ENCODE data around the gene MAP3K9.

The MAP3K9 gene

DNA sequence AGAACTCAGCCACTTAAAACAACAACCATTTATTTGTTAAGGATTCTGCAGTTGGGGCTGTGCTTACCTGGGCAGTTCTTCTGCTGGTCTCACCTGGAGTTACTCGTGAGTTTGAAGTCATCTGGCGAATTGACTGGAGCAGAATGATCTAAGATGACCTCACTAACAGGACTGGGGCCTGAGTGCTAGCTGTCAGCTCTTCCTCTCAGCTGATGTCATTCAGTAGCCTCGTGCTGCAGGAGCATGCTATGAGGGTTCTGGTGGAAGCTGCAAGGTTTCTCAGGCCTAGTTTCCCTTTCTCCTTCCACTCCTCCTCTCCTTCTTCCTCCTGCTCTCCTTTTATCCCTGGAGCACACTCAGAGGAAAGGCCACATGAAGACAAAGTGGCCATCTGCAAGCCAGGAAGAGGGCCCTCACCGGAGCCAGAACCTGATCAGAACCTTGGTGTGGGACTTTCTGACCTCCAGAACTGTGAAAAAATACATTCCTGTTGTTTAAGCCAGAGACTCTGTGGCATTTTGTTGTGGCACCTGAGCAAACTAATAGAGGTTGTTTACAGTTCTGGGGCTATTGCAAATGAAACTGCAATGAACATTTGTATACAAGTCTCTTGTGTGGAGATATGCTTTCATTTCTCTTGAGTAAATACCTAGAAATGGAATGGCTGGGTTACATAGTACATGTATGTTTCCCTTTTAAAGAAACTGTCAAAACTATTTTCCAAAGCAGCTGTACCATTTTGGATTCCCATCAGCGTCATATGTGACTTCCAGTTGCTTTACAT lies 21.9 kb upstream of the MAP3K9 start:
- no peak for DNase-seq (ENCODE audit: insufficient read length, low spot score)
- no peak for FAIRE-seq
- TF ChIP-seq, protein P1, sequence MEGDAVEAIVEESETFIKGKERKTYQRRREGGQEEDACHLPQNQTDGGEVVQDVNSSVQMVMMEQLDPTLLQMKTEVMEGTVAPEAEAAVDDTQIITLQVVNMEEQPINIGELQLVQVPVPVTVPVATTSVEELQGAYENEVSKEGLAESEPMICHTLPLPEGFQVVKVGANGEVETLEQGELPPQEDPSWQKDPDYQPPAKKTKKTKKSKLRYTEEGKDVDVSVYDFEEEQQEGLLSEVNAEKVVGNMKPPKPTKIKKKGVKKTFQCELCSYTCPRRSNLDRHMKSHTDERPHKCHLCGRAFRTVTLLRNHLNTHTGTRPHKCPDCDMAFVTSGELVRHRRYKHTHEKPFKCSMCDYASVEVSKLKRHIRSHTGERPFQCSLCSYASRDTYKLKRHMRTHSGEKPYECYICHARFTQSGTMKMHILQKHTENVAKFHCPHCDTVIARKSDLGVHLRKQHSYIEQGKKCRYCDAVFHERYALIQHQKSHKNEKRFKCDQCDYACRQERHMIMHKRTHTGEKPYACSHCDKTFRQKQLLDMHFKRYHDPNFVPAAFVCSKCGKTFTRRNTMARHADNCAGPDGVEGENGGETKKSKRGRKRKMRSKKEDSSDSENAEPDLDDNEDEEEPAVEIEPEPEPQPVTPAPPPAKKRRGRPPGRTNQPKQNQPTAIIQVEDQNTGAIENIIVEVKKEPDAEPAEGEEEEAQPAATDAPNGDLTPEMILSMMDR (IDR thresholded peaks at IDR 0.05; ENCODE audit: insufficient read depth, missing control alignments), result no peak

DNA sequence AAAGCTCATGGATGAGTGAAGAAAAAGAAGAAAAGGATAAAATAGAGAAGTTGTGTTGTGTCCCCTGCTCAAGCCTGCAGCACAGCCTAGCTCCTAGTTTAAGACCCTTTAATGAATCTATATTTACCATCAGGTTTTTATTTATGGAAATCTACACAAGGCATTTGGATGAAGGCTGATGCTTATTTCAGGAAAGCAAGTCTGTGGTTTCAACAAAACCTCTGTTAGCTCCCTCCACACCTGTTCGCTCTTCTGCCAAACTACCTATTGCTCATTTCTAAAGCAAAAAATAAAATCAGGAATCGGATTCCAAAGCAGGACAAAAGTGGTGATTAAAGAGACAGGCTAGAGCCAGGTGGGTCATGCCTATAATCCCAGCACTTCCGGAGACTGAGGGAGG lies 18.9 kb upstream of the MAP3K9 start:
- TF ChIP-seq, protein P1 (IDR thresholded peaks at IDR 0.05; ENCODE audit: insufficient read depth, missing control alignments), result no peak
- DNase-seq (ENCODE audit: insufficient read length, low spot score), result no peak
- FAIRE-seq, result no peak

DNA sequence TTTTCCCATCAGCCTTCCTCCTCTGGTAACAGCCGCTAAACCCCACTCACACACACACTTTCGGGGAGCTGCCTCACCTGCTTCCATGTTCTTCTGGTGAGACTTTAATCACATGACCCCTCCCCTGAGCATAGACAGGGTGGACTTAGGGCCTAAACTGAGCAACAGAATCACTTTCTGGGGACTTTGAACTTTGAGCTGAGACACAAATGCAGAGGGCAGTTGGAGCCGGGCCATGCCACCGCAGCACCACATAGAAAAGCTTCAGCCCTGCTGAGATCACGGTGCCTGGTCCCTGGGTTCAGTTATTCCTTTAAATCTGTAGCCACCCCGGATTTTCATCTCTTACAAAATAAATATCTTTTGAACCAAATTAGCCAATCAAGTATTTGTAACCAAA lies 18.4 kb upstream of the MAP3K9 start:
- no peak for FAIRE-seq
- no peak for DNase-seq (ENCODE audit: insufficient read length, low spot score)
- TF ChIP-seq, protein P1 (IDR thresholded peaks at IDR 0.05; ENCODE audit: insufficient read depth, missing control alignments), result no peak

DNA sequence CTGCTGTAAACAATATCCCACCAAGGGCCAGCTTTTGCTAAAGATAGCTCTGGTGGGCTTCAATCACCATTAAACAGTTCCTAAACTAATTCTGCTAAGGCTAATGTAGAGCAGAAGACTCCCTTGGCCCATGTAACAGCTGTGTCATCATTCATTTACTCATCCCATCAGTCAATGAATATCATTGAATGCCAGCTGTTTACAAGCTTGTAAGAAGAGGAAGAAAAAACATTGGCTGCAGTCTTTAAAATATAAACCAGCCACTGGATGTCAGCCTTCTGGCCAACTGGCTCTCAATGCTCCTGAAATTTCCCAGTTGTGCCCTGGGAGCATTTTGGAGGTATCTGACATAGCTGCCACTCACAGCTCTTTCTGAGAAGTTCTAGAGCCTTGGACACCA lies 18.0 kb upstream of the MAP3K9 start:
- DNase-seq (ENCODE audit: insufficient read length, low spot score) (no peak), FAIRE-seq (no peak)
- TF ChIP-seq, protein P1 (IDR thresholded peaks at IDR 0.05; ENCODE audit: insufficient read depth, missing control alignments), result no peak

DNA sequence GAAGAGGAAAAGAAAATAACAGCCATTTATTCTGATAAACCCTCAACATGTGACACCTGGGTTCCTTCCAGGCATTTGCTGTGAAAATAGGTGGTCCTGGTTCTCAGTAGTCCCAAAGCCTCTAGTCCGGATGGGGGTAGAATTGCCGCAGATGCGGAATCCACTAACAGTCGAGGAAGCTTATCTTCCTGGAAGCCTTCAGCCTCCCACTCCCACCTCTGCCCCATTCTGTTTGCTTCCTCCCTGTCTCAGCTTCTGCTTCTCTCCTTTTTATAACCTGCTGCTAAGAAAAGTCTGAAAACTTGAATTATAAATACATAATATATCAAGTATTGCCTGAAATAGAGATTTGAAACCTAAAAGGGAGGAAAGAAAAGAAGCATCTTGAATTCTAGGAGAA lies 14.0 kb upstream of the MAP3K9 start:
- FAIRE-seq (no peak), DNase-seq (ENCODE audit: insufficient read length, low spot score) (no peak)
- TF ChIP-seq, protein P1 (IDR thresholded peaks at IDR 0.05; ENCODE audit: insufficient read depth, missing control alignments), result no peak

DNA sequence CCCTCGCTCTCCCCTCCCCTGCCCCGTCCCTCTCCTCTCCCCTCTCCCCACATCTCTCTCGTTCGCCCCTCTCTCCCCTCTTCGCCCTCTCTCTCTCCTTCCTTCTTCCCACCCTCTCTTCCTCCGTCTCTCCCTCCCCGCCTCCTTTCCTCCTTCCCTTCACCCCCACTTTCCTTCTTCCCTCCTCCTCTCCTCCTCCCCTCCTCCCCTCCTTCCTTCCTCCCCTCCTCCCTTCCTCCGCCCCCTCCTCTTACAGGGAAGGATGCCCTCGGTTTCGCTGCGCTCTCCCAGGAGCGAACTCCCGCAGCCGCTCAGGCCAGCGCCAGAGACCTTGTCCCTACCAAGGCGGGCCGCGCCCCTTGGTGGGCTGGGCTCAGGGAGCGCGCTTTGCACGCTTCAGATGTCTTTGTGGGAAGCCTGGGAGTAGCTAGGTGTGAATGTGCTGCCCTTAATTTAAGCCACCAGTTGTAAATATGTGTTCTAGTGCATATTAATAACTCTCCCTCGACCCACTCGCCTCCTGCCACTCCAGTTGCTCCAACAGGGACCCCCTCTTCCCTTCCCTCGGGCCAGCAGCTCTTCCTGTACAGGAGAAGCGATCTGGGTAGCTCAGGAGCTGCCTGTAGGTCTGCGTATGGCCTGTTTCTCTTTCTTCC lies 13.3 kb upstream of the MAP3K9 start:
- TF ChIP-seq, protein P1 (IDR thresholded peaks at IDR 0.05; ENCODE audit: insufficient read depth, missing control alignments), result no peak
- FAIRE-seq (no peak), DNase-seq (ENCODE audit: insufficient read length, low spot score) (no peak)

All from D721Med (cell line).